ENCODE results near the gene ZNF865. TPM values are rescaled to one million over a fixed set of nuclear protein-coding genes. Genes with fewer than 3 reads are reported as not detected.

ZNF865 gene
- polyA plus RNA-seq, 2 donors: 4.3 to 5.9 TPM

GRCh38 chr19:55603115-55603514 lies 2.3 kb upstream of the ZNF865 start:
- H3K9me3 ChIP-seq (ENCODE audit: control insufficient read depth in 2 of 2, insufficient read depth in 1 of 2, low read depth in 1 of 2, low read length in 1 of 2): no peaks in the 10 kb centered on the region
- peaks cover 0 to 9% of the 10 kb centered on the region in 2 donors for H3K4me1 ChIP-seq (ENCODE audit: control insufficient read depth in 2 of 2, insufficient read depth in 2 of 2, low read length in 1 of 2)
- no peaks in the 10 kb centered on the region for H3K27me3 ChIP-seq (ENCODE audit: control insufficient read depth in 1 of 2, insufficient read depth in 2 of 2, low read length in 2 of 2)
- 89 to 90% methylated on average over 21 of the region's 21 CpGs for whole genome bisulfite sequencing, 2 donors
- H3K4me3 ChIP-seq (ENCODE audit: low read depth in 1 of 2, low read length in 2 of 2): no peak overlapping the region
- peaks cover 0 to 10% of the 10 kb centered on the region in 2 donors for H3K36me3 ChIP-seq (ENCODE audit: control insufficient read depth in 2 of 2, insufficient read depth in 2 of 2, low read length in 1 of 2)
- H3K27ac ChIP-seq (ENCODE audit: low read depth in 2 of 2, low read length in 1 of 2): no peak overlapping the region

- Histone ChIP-seq H3K4me3 (ENCODE audit: low read depth in 1 of 2, low read length in 2 of 2) (no peak overlapping the region), H3K27ac (ENCODE audit: low read depth in 2 of 2, low read length in 1 of 2) (no peak overlapping the region), H3K27me3 (ENCODE audit: control insufficient read depth in 1 of 2, insufficient read depth in 2 of 2, low read length in 2 of 2) (no peaks in the 10 kb centered on the region), H3K9me3 (ENCODE audit: control insufficient read depth in 2 of 2, insufficient read depth in 1 of 2, low read depth in 1 of 2, low read length in 1 of 2) (no peaks in the 10 kb centered on the region), H3K36me3 (ENCODE audit: control insufficient read depth in 2 of 2, insufficient read depth in 2 of 2, low read length in 1 of 2) (peaks cover 0 to 10% of the 10 kb centered on the region in 2 donors), H3K4me1 (ENCODE audit: control insufficient read depth in 2 of 2, insufficient read depth in 2 of 2, low read length in 1 of 2) (peaks cover 0 to 9% of the 10 kb centered on the region in 2 donors)
- WGBS, 2 donors: 72 to 78% methylated on average over 22 of the region's 22 CpGs
Observed at GRCh38 chr19:55603581-55604292, 1.7 kb upstream of the ZNF865 start.

GRCh38 chr19:55605207-55605636 lies 225 bp upstream of the ZNF865 start:
- H3K27ac ChIP-seq (ENCODE audit: low read depth in 2 of 2, low read length in 1 of 2): peak overlapping the region; percentile 90 to 96
- WGBS, 2 donors: 0% methylated on average over 35 to 43 of the region's 43 CpGs
- peaks cover 0 to 9% of the 10 kb centered on the region in 2 donors for H3K4me1 ChIP-seq (ENCODE audit: control insufficient read depth in 2 of 2, insufficient read depth in 2 of 2, low read length in 1 of 2)
- H3K9me3 ChIP-seq (ENCODE audit: control insufficient read depth in 2 of 2, insufficient read depth in 1 of 2, low read depth in 1 of 2, low read length in 1 of 2): no peaks in the 10 kb centered on the region
- no peaks in the 10 kb centered on the region for H3K27me3 ChIP-seq (ENCODE audit: control insufficient read depth in 1 of 2, insufficient read depth in 2 of 2, low read length in 2 of 2)
- H3K4me3 ChIP-seq (ENCODE audit: low read depth in 1 of 2, low read length in 2 of 2): peak overlapping the region; percentile 69 to 75
- H3K36me3 ChIP-seq (ENCODE audit: control insufficient read depth in 2 of 2, insufficient read depth in 2 of 2, low read length in 1 of 2): peaks cover 0 to 10% of the 10 kb centered on the region in 2 donors

GRCh38 chr19:55606471-55606787 lies 982 bp downstream of the ZNF865 start:
- peaks cover 0 to 10% of the 10 kb centered on the region in 2 donors for H3K36me3 ChIP-seq (ENCODE audit: control insufficient read depth in 2 of 2, insufficient read depth in 2 of 2, low read length in 1 of 2)
- peaks cover under 1 to 7% of the 10 kb centered on the region in 2 donors for H3K4me1 ChIP-seq (ENCODE audit: control insufficient read depth in 2 of 2, insufficient read depth in 2 of 2, low read length in 1 of 2)
- no peaks in the 10 kb centered on the region for H3K9me3 ChIP-seq (ENCODE audit: control insufficient read depth in 2 of 2, insufficient read depth in 1 of 2, low read depth in 1 of 2, low read length in 1 of 2)
- 19 to 22% methylated on average over 12 of the region's 12 CpGs for WGBS, 2 donors
- peak overlapping the region; percentile 36 to 96 for H3K27ac ChIP-seq (ENCODE audit: low read depth in 2 of 2, low read length in 1 of 2)
- no peaks in the 10 kb centered on the region for H3K27me3 ChIP-seq (ENCODE audit: control insufficient read depth in 1 of 2, insufficient read depth in 2 of 2, low read length in 2 of 2)
- peak overlapping the region; percentile 69 to 75 for H3K4me3 ChIP-seq (ENCODE audit: low read depth in 1 of 2, low read length in 2 of 2)

- peak overlapping the region; percentile 36 to 96 for H3K27ac ChIP-seq (ENCODE audit: low read depth in 2 of 2, low read length in 1 of 2)
Observed at GRCh38 chr19:55606817-55607216, 1.4 kb downstream of the ZNF865 start.

GRCh38 chr19:55609326-55609725 lies 3.9 kb downstream of the ZNF865 start:
- Histone ChIP-seq H3K27ac (ENCODE audit: low read depth in 2 of 2, low read length in 1 of 2) (no peak overlapping the region), H3K9me3 (ENCODE audit: control insufficient read depth in 2 of 2, insufficient read depth in 1 of 2, low read depth in 1 of 2, low read length in 1 of 2) (no peaks in the 10 kb centered on the region), H3K36me3 (ENCODE audit: control insufficient read depth in 2 of 2, insufficient read depth in 2 of 2, low read length in 1 of 2) (peaks cover 0 to 3% of the 10 kb centered on the region in 2 donors), H3K4me1 (ENCODE audit: control insufficient read depth in 2 of 2, insufficient read depth in 2 of 2, low read length in 1 of 2) (peaks cover 3 to 7% of the 10 kb centered on the region in 2 donors), H3K4me3 (ENCODE audit: low read depth in 1 of 2, low read length in 2 of 2) (no peak overlapping the region), H3K27me3 (ENCODE audit: control insufficient read depth in 1 of 2, insufficient read depth in 2 of 2, low read length in 2 of 2) (no peaks in the 10 kb centered on the region)
- 93% methylated on average over 5 of the region's 5 CpGs for WGBS, 2 donors

More at GRCh38 chr19:55606817-55607216, 1.4 kb downstream of the ZNF865 start:
- peak overlapping the region in 1 of 2 donors; percentile 69 for H3K4me3 ChIP-seq (ENCODE audit: low read depth in 1 of 2, low read length in 2 of 2)
- no peaks in the 10 kb centered on the region for H3K9me3 ChIP-seq (ENCODE audit: control insufficient read depth in 2 of 2, insufficient read depth in 1 of 2, low read depth in 1 of 2, low read length in 1 of 2)
- peaks cover 0 to 10% of the 10 kb centered on the region in 2 donors for H3K36me3 ChIP-seq (ENCODE audit: control insufficient read depth in 2 of 2, insufficient read depth in 2 of 2, low read length in 1 of 2)
- H3K4me1 ChIP-seq (ENCODE audit: control insufficient read depth in 2 of 2, insufficient read depth in 2 of 2, low read length in 1 of 2): peaks cover 3 to 7% of the 10 kb centered on the region in 2 donors
- WGBS, 2 donors: 68 to 71% methylated on average over 9 of the region's 9 CpGs
- H3K27me3 ChIP-seq (ENCODE audit: control insufficient read depth in 1 of 2, insufficient read depth in 2 of 2, low read length in 2 of 2): no peaks in the 10 kb centered on the region

GRCh38 chr19:55611300-55611982 lies 6.0 kb downstream of the ZNF865 start:
- H3K36me3 ChIP-seq (ENCODE audit: control insufficient read depth in 2 of 2, insufficient read depth in 2 of 2, low read length in 1 of 2): peaks cover 0 to 19% of the 10 kb centered on the region in 2 donors
- 74 to 75% methylated on average over 15 of the region's 15 CpGs for whole genome bisulfite sequencing, 2 donors
- no peaks in the 10 kb centered on the region for H3K9me3 ChIP-seq (ENCODE audit: control insufficient read depth in 2 of 2, insufficient read depth in 1 of 2, low read depth in 1 of 2, low read length in 1 of 2)
- no peak overlapping the region for H3K4me3 ChIP-seq (ENCODE audit: low read depth in 1 of 2, low read length in 2 of 2)
- H3K27ac ChIP-seq (ENCODE audit: low read depth in 2 of 2, low read length in 1 of 2): no peak overlapping the region
- H3K27me3 ChIP-seq (ENCODE audit: control insufficient read depth in 1 of 2, insufficient read depth in 2 of 2, low read length in 2 of 2): no peaks in the 10 kb centered on the region
- peaks cover 1 to 3% of the 10 kb centered on the region in 2 donors for H3K4me1 ChIP-seq (ENCODE audit: control insufficient read depth in 2 of 2, insufficient read depth in 2 of 2, low read length in 1 of 2)

GRCh38 chr19:55611983-55612645 lies 6.7 kb downstream of the ZNF865 start:
- no peaks in the 10 kb centered on the region for H3K9me3 ChIP-seq (ENCODE audit: control insufficient read depth in 2 of 2, insufficient read depth in 1 of 2, low read depth in 1 of 2, low read length in 1 of 2)
- no peak overlapping the region for H3K27ac ChIP-seq (ENCODE audit: low read depth in 2 of 2, low read length in 1 of 2)
- H3K4me1 ChIP-seq (ENCODE audit: control insufficient read depth in 2 of 2, insufficient read depth in 2 of 2, low read length in 1 of 2): peaks cover 0 to 3% of the 10 kb centered on the region in 2 donors
- H3K36me3 ChIP-seq (ENCODE audit: control insufficient read depth in 2 of 2, insufficient read depth in 2 of 2, low read length in 1 of 2): peaks cover 0 to 24% of the 10 kb centered on the region in 2 donors
- H3K4me3 ChIP-seq (ENCODE audit: low read depth in 1 of 2, low read length in 2 of 2): no peak overlapping the region
- no peaks in the 10 kb centered on the region for H3K27me3 ChIP-seq (ENCODE audit: control insufficient read depth in 1 of 2, insufficient read depth in 2 of 2, low read length in 2 of 2)
- WGBS, 2 donors: 78 to 84% methylated on average over 3 of the region's 3 CpGs

- H3K9me3 ChIP-seq (ENCODE audit: control insufficient read depth in 2 of 2, insufficient read depth in 1 of 2, low read depth in 1 of 2, low read length in 1 of 2): no peaks in the 10 kb centered on the region
- H3K27me3 ChIP-seq (ENCODE audit: control insufficient read depth in 1 of 2, insufficient read depth in 2 of 2, low read length in 2 of 2): no peaks in the 10 kb centered on the region
- peaks cover 0 to 27% of the 10 kb centered on the region in 2 donors for H3K36me3 ChIP-seq (ENCODE audit: control insufficient read depth in 2 of 2, insufficient read depth in 2 of 2, low read length in 1 of 2)
- WGBS, 2 donors: 94 to 96% methylated on average over 27 of the region's 27 CpGs
- H3K4me3 ChIP-seq (ENCODE audit: low read depth in 1 of 2, low read length in 2 of 2): no peak overlapping the region
- no peak overlapping the region for H3K27ac ChIP-seq (ENCODE audit: low read depth in 2 of 2, low read length in 1 of 2)
- peaks cover 0 to 3% of the 10 kb centered on the region in 2 donors for H3K4me1 ChIP-seq (ENCODE audit: control insufficient read depth in 2 of 2, insufficient read depth in 2 of 2, low read length in 1 of 2)
Observed at GRCh38 chr19:55613396-55613795, 7.9 kb downstream of the ZNF865 start.
